HepG2 (cell line): ENCODE results near the gene ENO2. TPM values are rescaled to one million over a fixed set of nuclear protein-coding genes. Genes with fewer than 3 reads are reported as not detected.
A peak's percentile ranks its signal among the peaks of the same experiment; 100 is the strongest.

Experiments
- CENPBD1 ChIP-seq: sonication (generic); formaldehyde crosslinking; IDR thresholded peaks from 2 replicates; pipeline ENCODE4 v1.8.0; 2022; ENCODE audit warnings: missing genetic modification reagents, low read depth, mild to moderate bottlenecking, borderline replicate concordance
- CHD2 ChIP-seq: IDR thresholded peaks from 2 replicates; pipeline ENCODE4 v1.6.1; 2011; ENCODE audit warnings: low read depth, low read length, improper control_type of control experiment
- CREM ChIP-seq, 2 experiments: sonication (generic) in 1 of 2; formaldehyde crosslinking in 1 of 2; IDR thresholded peaks; 2 replicates each; pipeline versions ENCODE4 v1.4.0 to v1.6.1; 2016 to 2020; ENCODE audit warnings: antibody characterized with exemption in 1 of 2, mild to moderate bottlenecking in 1 of 2, missing genetic modification reagents in 1 of 2
- EP300 ChIP-seq, 3 experiments: sonication (generic) in 1 of 3; formaldehyde crosslinking in 1 of 3; IDR thresholded peaks; 2 replicates each; pipeline versions ENCODE4 v1.5.1 to v1.6.1; 2011 to 2020; ENCODE audit warnings: low read depth in 2 of 3, low read length in 2 of 3, borderline replicate concordance in 1 of 3, improper control_type of control experiment in 1 of 3, mild to moderate bottlenecking in 1 of 3, missing genetic modification reagents in 1 of 3, moderate library complexity in 1 of 3
- NR2C2 ChIP-seq: sonication (generic); formaldehyde crosslinking; IDR thresholded peaks from 2 replicates; pipeline ENCODE4 v1.4.0; 2020; ENCODE audit warnings: missing genetic modification reagents, mild to moderate bottlenecking, moderate library complexity, borderline replicate concordance
- PATZ1 ChIP-seq: sonication (generic); formaldehyde crosslinking; IDR thresholded peaks from 2 replicates; pipeline ENCODE4 v1.4.0; 2020; ENCODE audit warnings: missing genetic modification reagents
- STAT6 ChIP-seq: sonication (generic); formaldehyde crosslinking; IDR thresholded peaks from 2 replicates; pipeline ENCODE4 v1.4.0; 2020; ENCODE audit warnings: missing genetic modification reagents, mild to moderate bottlenecking, borderline replicate concordance
- TBL1XR1 ChIP-seq: fragments of 150-350 bp; IDR thresholded peaks from 2 replicates; pipeline ENCODE4 v1.6.1; 2014; ENCODE audit warnings: borderline replicate concordance, low read length; ENCODE audit not compliant: partially characterized antibody
- THRA ChIP-seq: sonication (generic); formaldehyde crosslinking; IDR thresholded peaks from 2 replicates; pipeline ENCODE4 v1.4.0; 2020; ENCODE audit warnings: missing genetic modification reagents, borderline replicate concordance
- TOE1 ChIP-seq: sonication (generic); formaldehyde crosslinking; IDR thresholded peaks from 2 replicates; pipeline ENCODE4 v1.4.0; 2020; ENCODE audit warnings: mild to moderate bottlenecking, missing genetic modification reagents
- ZBTB7B ChIP-seq: sonication (generic); formaldehyde crosslinking; IDR thresholded peaks from 2 replicates; pipeline ENCODE4 v1.4.0; 2020; ENCODE audit warnings: missing genetic modification reagents
- ZNF251 ChIP-seq: sonication (generic); formaldehyde crosslinking; IDR thresholded peaks from 2 replicates; pipeline ENCODE4 v1.9.0; 2021; ENCODE audit warnings: mild to moderate bottlenecking, missing genetic modification reagents
- ZNF292 ChIP-seq: sonication (generic); formaldehyde crosslinking; IDR thresholded peaks from 2 replicates; pipeline ENCODE4 v1.8.1; 2022; ENCODE audit warnings: mild to moderate bottlenecking, low read depth, missing genetic modification reagents, borderline replicate concordance
- ZSCAN25 ChIP-seq: sonication (generic); formaldehyde crosslinking; IDR thresholded peaks from 2 replicates; pipeline ENCODE4 v1.8.0; 2022; ENCODE audit warnings: mild to moderate bottlenecking, missing genetic modification reagents
- polyA plus RNA-seq, 8 experiments: library from polyadenylated mRNA; depleted of rRNA in 3 of 8; stranded (reverse) in 7 of 8; unstranded in 1 of 8; fragments of >200 nt; fragmentation: Illumina TruSeq in 4 of 8; extraction: Trizol in 4 of 8; gene quantifications; 2 replicates each; pipeline versions ENCODE4 v1.2.1 to v1.2.3, GENCODE V29; 2011 to 2016; ENCODE audit warnings: low read depth in 4 of 8, missing spikeins in 1 of 8, mixed read lengths in 1 of 8; ENCODE audit not compliant: insufficient read depth in 1 of 8
- total RNA-seq, 5 experiments: library from RNA; depleted of rRNA; stranded (reverse); fragments of >200 nt; fragmentation: Illumina TruSeq; extraction: Trizol; gene quantifications; 2 replicates each; pipeline ENCODE4 v1.2.3, GENCODE V29; 2016; ENCODE audit warnings: low read depth in 1 of 5
- TF ChIP-seq, protein P1 (sequence below): sonication (generic); formaldehyde crosslinking; IDR thresholded peaks from 2 replicates; pipeline ENCODE4 v1.4.0; 2020; ENCODE audit warnings: missing genetic modification reagents

The ENO2 gene
- total and polyA plus RNA-seq, 2 of the 13 experiments (the other 11 are each of a cell fraction or from before 2014, with no cell fraction given), result 19.3 to 136 TPM

DNA sequence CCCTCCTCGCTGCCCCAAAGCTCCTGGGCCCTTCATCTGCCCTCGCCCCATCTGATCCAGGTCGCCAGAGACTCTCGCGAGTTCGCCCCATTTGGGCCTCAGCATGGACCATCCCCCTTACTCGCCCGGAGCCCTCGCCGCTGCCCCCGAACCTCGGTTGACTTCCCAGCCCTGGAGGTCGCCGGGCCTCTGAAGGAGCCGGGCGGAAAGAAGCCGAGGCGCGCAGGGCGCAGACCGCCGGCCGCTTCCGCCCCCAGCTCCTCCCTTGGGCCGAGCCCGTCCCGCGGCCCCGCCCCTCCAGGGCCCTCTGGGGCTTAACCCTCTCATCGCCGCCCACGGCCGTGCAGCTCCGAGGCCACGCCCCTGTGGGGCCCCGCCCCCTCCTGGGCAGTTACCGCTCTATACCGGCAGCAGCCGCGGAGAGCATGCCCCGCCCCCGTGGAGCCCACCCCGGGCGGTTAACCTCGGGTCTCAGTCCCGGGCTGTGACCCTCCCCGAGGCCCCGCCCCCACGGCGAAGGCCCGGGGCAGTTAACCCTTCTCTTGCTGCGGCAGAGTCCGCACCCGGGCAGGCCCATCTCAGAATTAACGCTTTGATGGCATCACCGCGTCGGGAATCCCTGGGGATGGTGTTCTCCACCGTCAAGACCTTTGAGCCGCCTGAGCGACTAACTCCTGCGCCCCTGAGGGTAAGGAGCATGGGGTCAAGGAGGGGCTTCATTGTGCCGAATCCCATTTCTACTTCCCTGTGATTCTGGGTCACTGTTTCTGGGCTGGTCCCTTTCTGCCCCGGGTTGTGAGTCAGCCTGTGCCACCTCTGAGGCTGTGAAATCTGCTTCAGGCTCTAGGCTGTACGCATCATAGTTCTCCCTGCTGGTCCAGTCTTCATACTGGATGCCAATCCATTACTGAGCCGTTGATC lies 41.0 kb upstream of the ENO2 start, which contains the start of gene SPSB2 (continued):
- TF ChIP-seq, protein P1, sequence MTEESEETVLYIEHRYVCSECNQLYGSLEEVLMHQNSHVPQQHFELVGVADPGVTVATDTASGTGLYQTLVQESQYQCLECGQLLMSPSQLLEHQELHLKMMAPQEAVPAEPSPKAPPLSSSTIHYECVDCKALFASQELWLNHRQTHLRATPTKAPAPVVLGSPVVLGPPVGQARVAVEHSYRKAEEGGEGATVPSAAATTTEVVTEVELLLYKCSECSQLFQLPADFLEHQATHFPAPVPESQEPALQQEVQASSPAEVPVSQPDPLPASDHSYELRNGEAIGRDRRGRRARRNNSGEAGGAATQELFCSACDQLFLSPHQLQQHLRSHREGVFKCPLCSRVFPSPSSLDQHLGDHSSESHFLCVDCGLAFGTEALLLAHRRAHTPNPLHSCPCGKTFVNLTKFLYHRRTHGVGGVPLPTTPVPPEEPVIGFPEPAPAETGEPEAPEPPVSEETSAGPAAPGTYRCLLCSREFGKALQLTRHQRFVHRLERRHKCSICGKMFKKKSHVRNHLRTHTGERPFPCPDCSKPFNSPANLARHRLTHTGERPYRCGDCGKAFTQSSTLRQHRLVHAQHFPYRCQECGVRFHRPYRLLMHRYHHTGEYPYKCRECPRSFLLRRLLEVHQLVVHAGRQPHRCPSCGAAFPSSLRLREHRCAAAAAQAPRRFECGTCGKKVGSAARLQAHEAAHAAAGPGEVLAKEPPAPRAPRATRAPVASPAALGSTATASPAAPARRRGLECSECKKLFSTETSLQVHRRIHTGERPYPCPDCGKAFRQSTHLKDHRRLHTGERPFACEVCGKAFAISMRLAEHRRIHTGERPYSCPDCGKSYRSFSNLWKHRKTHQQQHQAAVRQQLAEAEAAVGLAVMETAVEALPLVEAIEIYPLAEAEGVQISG, result peak; percentile 73; the same call in 1 of the 2 replicates
- peak; percentile 87 for TF ChIP-seq PATZ1 (CRISPR knock-in tag)
- no peak for TF ChIP-seq ZNF251 (CRISPR knock-in tag)
- peak; percentile 27; the same call in 1 of the 2 replicates for TF ChIP-seq THRA (CRISPR knock-in tag)
- peak; percentile 37; the same call in 1 of the 2 replicates for TF ChIP-seq NR2C2 (CRISPR knock-in tag)
- TF ChIP-seq ZSCAN25 (CRISPR knock-in tag), result no peak
- peak; percentile 60; the same call in 1 of the 2 replicates for TF ChIP-seq ZBTB7B (CRISPR knock-in tag)
- TF ChIP-seq CHD2, result peak; percentile 75
- TF ChIP-seq CENPBD1, result no peak
- TF ChIP-seq CREM (IDR thresholded peaks at IDR 0.05), result peak; percentile 46; the same call in 1 of the 2 replicates
- no peak for TF ChIP-seq CREM (CRISPR knock-in tag; IDR thresholded peaks at IDR 0.05)
- no peak for TF ChIP-seq STAT6
- no peak for TF ChIP-seq TOE1 (CRISPR knock-in tag)
- peak; percentile 38; the same call in 1 of the 2 replicates for TF ChIP-seq ZNF292 (CRISPR knock-in tag)
- TF ChIP-seq EP300 (IDR thresholded peaks at IDR 0.05; ENCODE audit: low read depth in 2 of 2, low read length in 2 of 2), result 0 out of 4 replicates have a peak, but pooled peaks of 1 of the 2 experiments have one; percentile 5
- TF ChIP-seq EP300 (CRISPR knock-in tag; IDR thresholded peaks at IDR 0.05; ENCODE audit: borderline replicate concordance), result no peak
- no peak for TF ChIP-seq TBL1XR1
